HepG2 (cell line): ENCODE measurements around the gene PRDX2. TPM values are rescaled to one million over a fixed set of nuclear protein-coding genes. Genes with fewer than 3 reads are reported as not detected.

Source experiments
- DNMT3B ChIP-seq: conservative IDR thresholded peaks from 2 replicates; pipeline ENCODE4 v1.6.1; 2016; ENCODE audit warnings: missing biosample characterization, control low read depth
- FOXP1 ChIP-seq, 2 experiments: fragments of 450-650 bp in 1 of 2; IDR thresholded peaks; 2 replicates each; pipeline ENCODE4 v1.6.1; 2017 to 2018; ENCODE audit warnings: antibody characterized with exemption in 1 of 2
- HIC2 ChIP-seq: sonication (generic); formaldehyde crosslinking; IDR thresholded peaks from 2 replicates; pipeline ENCODE4 v1.9.0; 2022; ENCODE audit warnings: low read depth, missing genetic modification reagents
- KLF12 ChIP-seq: sonication (generic); formaldehyde crosslinking; IDR thresholded peaks from 2 replicates; pipeline ENCODE4 v1.4.0; 2020; ENCODE audit warnings: missing genetic modification reagents, borderline replicate concordance
- NFIB ChIP-seq: sonication (generic); formaldehyde crosslinking; IDR thresholded peaks from 2 replicates; pipeline ENCODE4 v1.9.0; 2021; ENCODE audit warnings: missing genetic modification reagents, mild to moderate bottlenecking, borderline replicate concordance
- NR2F2 ChIP-seq: IDR thresholded peaks from 2 replicates; pipeline ENCODE4 v1.6.1; 2012; ENCODE audit warnings: low read depth, inconsistent platforms, borderline replicate concordance
- PRPF4 ChIP-seq: fragments of 200-400 bp; formaldehyde crosslinking; IDR thresholded peaks from 2 replicates; pipeline ENCODE4 v1.6.1; 2016; ENCODE audit warnings: low read length, low read depth; ENCODE audit not compliant: poor library complexity, severe bottlenecking
- RFXAP ChIP-seq: sonication (generic); formaldehyde crosslinking; IDR thresholded peaks from 2 replicates; pipeline ENCODE4 v1.4.0; 2020; ENCODE audit warnings: missing genetic modification reagents, borderline replicate concordance
- SIX4 ChIP-seq: sonication (generic); formaldehyde crosslinking; IDR thresholded peaks from 2 replicates; pipeline ENCODE4 v1.4.0; 2020; ENCODE audit warnings: missing genetic modification reagents
- TSC22D2 ChIP-seq: sonication (generic); formaldehyde crosslinking; IDR thresholded peaks from 2 replicates; pipeline ENCODE4 v1.5.1; 2020; ENCODE audit warnings: missing genetic modification reagents, mild to moderate bottlenecking, borderline replicate concordance
- ZNF318 ChIP-seq: sonication (generic); formaldehyde crosslinking; IDR thresholded peaks from 2 replicates; pipeline ENCODE4 v1.4.0; 2020; ENCODE audit warnings: mild to moderate bottlenecking, missing genetic modification reagents
- ZNF570 ChIP-seq: sonication (generic); formaldehyde crosslinking; IDR thresholded peaks from 2 replicates; pipeline ENCODE4 v1.4.0; 2020; ENCODE audit warnings: mild to moderate bottlenecking, missing genetic modification reagents, borderline replicate concordance
- ZNF589 ChIP-seq: sonication (generic); formaldehyde crosslinking; conservative IDR thresholded peaks from 2 replicates; pipeline ENCODE4 v1.8.0; 2022; ENCODE audit warnings: mild to moderate bottlenecking, moderate library complexity, missing genetic modification reagents
- ZUFSP ChIP-seq: sonication (generic); formaldehyde crosslinking; IDR thresholded peaks from 2 replicates; pipeline ENCODE4 v1.9.0; 2021; ENCODE audit warnings: missing genetic modification reagents, mild to moderate bottlenecking, borderline replicate concordance
- polyA plus RNA-seq, 8 experiments: library from polyadenylated mRNA; depleted of rRNA in 3 of 8; stranded (reverse) in 7 of 8; unstranded in 1 of 8; fragments of >200 nt; fragmentation: Illumina TruSeq in 4 of 8; extraction: Trizol in 4 of 8; gene quantifications; 2 replicates each; pipeline versions ENCODE4 v1.2.1 to v1.2.3, GENCODE V29; 2011 to 2016; ENCODE audit warnings: low read depth in 4 of 8, missing spikeins in 1 of 8, mixed read lengths in 1 of 8; ENCODE audit not compliant: insufficient read depth in 1 of 8
- total RNA-seq, 5 experiments: library from RNA; depleted of rRNA; stranded (reverse); fragments of >200 nt; fragmentation: Illumina TruSeq; extraction: Trizol; gene quantifications; 2 replicates each; pipeline ENCODE4 v1.2.3, GENCODE V29; 2016; ENCODE audit warnings: low read depth in 1 of 5

Gene PRDX2
- total and polyA plus RNA-seq, 2 of the 13 experiments (the other 11 are each of a cell fraction or from before 2014, with no cell fraction given) = 218 to 381 TPM

- TF ChIP-seq KLF12 (CRISPR knock-in tag) (peak; percentile 92), NR2F2 (no peak; the same call in 1 of the 2 replicates), SIX4 (CRISPR knock-in tag) (no peak), ZUFSP (no peak), ZNF589 (CRISPR knock-in tag) (peak; percentile 65; the same call in 1 of the 2 replicates), FOXP1 (IDR thresholded peaks at IDR 0.05) (no peak), FOXP1 (CRISPR knock-in tag; IDR thresholded peaks at IDR 0.05) (no peak), ZNF318 (0 out of 2 replicates have a peak, but pooled peaks have one; percentile 41), DNMT3B (CRISPR knock-in tag) (0 out of 2 replicates have a peak, but pooled peaks have one; percentile 33), PRPF4 (no peak), TSC22D2 (peak; percentile 76; the same call in 1 of the 2 replicates), NFIB (CRISPR knock-in tag) (no peak), HIC2 (peak; percentile 26; the same call in 1 of the 2 replicates), ZNF570 (no peak), RFXAP (CRISPR knock-in tag) (peak; percentile 70)
These were observed 4.9 kb upstream of the PRDX2 start, which contains the start of gene RNASEH2A (continued) for GRCh38 chr19:12806242-12807081.
